NOMO-1 treated with dmso at 0.1 percent for 144 hours (cell line): Measurements from ENCODE around the gene ARHGEF10L.

Source experiments
- DNase-seq: peaks from one replicate; lab custom pipeline; 2025; ENCODE audit not compliant: unreplicated experiment; lab: John Stamatoyannopoulos, UW

Gene ARHGEF10L

DNA sequence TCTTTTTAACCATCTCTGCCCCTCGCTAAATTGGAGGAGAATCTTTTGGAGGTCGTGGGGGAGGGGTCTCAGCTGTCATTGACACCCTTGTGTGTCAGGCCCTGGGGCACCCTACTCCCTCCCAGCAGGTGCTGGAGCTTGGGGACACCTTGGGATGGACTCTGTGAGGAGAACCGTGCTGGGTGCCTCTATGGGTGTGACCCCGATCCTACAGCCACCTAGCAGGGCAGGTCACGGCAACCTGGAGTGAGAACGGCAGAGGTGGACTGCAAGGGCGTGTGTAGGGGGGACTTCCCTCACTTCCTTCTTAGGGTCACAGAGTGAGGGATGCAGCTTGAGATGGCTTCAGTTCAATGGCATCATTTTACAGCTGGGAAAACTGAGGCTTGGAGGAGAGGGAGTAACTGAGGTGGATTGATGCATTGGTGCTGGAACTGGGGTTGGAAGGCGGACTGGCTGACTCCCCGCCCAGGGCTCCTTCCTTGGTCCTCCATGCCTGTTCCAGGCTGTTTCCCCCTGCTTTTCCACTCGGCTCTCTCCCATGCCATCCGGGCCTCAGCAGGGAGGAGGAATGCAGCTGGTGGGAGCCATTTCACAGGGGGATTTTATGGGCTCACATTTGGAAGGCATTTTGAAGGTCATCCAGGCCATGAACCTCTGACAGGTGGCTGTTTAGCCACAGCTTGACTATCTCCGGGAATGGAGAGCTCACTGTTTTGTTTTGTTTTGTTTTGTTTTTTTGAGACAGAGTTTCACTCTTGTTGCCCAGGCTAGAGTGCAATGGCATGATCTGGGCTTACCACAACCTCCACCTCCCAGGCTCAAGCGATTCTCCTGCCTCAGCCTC, 18.8 kb upstream of the ARHGEF10L start:
- DNase-seq: no peak

DNA sequence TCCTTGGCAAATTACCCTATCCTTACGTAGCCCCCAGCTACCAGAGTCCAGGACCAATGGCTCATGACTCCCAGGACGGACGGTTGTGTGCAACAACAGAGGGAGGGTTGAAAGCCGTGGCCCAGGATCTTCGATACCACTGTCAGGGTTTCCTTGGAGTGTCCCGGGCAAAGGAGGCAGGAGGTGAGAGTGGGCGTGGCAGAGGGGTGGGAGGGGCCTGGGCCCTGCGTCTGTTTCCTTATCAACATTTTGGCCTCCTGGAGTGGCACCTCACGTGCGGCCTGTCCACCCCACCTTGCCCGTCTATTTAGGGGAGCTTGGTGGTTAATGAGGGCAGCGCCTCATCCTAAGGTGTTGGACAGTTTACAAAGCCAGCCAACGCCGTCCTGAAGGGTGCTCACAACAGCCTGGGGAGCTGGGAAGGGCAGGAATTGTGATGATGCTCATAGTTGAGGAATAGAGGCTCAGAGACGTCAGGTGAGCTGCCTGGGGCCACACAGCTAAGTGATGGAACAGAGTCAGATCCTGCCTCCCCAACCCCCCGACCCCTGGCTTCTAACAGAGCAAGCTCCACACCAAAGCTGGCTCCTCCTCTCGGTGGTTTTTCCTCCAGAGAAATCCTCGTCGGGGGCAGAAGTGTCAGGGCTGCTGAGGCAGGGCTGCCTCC, 17.4 kb upstream of the ARHGEF10L start:
- no peak for DNase-seq

DNA sequence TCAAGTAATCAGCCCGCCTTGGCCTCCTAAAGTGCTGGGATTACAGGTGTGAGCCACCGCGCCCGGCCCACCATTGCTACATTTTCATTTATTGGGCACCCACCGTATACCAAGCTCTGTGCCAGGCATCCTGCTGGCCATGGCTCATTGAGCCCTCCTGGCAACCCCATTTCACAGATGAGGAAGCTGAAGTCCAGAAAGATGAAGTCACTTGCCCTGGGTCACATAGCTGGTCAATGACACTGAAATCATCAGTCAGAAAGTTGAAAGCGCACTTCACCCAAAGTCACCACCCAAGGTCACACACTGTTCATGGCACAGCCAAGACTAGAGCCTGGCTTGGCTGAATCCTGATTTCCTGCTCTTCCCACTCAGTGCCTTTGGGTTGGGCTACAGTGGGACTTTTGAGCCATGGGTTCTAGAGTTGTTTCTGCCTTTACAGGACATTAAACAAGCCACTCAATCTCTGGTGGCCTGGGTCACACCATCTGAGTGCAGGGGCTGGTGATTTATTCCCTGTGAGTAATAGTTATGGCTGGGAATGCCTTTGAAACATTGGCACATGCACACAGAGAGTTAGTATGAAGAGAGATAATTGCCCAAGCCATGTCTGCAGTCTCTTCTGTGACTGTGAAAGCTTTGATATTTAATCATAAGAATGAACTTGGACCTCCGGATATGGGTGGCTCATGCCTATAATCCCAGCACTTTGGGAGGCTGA, 16.0 kb upstream of the ARHGEF10L start:
- DNase-seq: no peak

DNA sequence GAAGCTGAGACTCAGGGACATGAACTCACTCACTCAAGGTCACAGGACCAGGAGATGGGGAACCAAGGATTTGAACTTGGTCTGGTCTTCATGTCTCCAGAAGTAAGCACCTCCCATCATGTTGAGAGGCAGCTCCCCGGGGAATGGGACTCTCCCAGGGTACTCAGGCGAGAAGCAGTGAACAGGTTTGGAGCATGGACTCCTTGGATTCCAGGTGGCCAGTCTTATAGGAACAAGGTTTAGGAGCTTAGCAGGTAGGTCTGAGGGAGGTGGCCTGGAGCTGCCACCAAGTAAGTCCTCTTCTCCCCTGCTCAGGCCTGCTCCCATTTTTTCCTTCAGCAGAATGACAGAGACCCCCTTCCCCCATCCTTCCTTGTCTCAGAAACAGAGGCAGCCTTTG, 14.9 kb upstream of the ARHGEF10L start:
- no peak for DNase-seq

DNA sequence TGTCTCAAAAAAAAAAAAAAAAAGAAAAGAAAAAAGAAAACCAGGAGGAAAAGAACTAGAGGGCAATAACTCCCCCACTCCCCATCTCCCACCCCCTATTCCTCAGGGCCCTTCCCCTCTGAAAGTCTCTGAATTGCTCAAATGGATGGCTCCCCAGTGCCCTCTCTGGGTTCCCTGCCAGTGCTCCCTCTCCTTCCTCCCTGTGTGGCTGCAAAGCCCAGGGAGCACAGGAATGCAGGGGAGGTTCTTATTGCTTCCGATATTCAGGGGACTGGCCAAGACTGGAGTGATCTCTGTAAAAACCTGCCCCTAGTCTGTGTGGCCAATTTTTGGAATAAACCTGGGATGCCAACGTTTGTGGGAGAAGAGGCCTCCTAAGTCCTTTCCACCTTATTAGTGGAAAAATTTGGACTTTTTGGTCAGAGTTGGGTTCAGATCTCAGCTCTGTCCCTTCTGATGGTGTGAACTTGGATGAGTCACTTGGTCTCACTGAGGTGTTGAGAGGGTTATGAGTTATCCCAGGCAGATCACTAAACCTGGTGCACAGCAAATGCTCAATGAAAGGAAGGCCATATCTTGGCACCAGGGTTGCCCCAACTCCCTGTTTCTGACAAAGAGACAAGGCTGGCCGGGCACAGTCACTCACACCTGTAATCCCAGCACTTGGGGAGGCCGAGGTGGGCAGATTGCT, 13.4 kb upstream of the ARHGEF10L start:
- DNase-seq: no peak

DNA sequence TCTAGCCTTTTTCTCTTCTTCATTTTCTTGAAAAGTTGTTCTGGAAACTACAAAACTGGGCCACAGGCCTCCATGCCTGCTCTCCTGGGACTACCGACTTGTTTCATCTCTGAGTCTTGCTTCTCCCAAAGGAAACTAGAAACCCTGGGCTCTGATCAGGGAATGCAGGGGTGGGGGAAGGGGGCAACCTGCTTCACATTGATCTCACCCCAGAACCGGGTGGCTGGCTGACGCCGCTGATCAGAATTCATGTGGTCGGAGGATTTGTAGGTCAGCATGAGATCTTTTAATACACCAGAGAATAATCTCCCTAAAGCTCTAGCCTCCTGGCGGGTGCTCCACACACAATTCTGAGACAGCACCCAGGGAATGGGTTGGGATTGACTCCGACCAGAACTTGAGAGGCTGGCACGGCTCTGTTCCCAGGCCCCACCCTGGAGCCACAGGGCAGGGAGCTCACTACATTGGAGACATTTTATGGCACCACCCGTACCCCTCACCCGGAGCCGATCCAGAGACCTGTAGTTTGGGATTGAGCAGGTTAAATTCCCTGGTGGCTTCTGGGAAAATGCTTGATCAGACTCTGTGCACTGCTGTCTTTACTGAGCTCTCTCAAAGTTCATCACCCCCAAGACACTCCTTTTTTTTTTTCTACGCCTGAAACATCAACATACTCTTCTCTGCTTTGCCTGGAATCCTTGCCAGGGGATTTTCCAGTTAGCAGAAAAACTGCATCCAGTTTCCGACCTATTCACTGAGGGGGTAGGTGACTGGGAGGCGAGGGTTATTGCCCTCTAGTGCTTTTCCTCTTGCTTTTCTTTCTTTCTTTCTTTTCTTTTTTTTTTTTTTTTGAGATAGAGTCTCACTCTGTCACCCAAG, 12.2 kb upstream of the ARHGEF10L start:
- DNase-seq: no peak

DNA sequence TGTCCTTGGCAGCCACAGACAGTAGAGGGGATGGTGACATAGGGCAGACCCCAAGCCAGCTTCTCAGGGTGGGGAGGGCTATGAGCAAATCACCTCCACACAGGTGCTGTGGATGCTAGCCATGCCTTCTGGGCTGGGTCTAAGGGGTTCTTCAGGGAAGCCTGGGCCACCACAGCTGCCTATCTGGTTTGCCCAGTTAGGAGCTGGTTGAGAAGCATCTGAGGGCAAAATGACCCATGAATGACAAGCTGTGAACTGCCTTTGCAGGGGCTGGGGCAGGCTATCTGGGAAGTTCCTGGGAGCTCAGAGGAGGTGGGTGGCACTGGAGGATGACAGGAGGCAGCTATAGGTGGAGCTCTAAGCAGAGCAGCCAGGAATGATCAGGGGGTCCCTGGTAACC, 10.1 kb upstream of the ARHGEF10L start:
- DNase-seq: no peak

DNA sequence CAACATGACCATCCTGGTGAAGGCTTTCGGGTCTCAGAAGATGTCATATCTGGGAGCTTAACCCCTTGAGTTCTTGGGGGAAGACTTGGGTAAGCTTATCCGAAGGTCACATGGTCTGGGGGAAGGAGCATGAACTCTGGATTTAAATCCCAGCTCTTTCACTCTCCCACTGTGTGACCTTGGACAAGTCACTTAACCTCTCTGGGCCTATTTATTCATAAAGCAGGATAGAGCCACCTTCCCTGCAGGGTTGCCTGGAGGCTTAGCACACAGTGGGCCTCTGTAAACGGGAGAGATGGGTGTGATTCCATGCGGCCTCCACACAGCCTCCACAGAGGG, 8.2 kb upstream of the ARHGEF10L start:
- DNase-seq: no peak

DNA sequence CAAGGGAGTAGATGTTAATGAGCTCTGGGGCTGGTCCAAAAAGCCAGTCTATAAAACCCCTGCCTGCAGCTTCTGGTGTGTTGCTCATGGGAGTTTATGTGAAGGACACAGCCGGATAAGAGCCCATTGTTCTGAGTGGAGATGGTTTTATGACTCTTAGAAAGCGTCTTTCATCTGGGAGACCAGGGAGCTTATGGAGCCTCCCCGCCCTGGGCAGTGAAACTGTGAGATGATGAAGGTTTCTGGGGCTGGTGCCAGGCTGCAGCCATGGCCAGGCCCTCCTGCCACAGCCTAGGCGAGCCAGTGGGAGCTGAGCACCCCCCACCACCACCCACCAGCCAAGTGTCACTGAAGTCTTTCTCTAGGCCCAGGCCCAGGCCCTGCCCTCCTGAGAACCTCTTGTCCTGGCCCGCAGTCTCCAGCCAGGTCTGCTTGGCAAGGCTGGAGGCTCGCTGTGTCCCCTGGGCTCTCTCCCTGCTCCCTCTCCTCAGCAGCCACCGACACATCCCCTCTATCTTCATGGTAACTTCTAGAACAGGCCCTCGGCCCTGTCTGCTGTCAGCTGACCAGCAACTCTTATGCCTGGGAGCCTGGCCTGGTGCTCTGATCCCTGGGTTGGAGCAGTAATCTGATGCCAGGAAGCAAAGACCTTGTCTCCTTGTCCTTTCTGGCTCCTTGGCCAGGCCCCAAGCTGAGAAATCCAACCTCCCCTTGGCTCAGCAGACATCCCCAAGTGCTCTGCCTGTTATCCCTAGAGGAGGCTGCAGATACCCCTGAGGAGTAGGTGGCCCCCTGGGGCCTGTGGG, 7.6 kb upstream of the ARHGEF10L start:
- DNase-seq: no peak

DNA sequence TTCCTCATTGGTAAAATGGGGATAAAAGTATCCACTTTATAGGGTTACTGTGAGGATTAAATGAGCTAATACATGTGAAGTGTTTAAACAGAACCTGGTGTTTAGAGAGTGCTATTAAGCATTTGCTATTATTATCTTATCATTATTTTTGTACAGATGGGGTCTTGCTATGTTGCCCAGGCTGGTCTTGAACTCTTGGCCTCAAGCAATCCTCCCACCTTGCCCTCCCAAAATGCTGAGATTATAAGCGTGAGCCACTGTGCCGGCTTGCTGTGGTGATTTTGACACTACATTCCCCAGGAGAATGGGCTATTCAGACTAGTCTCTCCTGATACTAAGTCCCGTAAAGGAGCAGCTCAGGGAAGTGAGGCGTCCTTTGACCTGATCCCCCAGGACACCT, 6.3 kb upstream of the ARHGEF10L start:
- no peak for DNase-seq

DNA sequence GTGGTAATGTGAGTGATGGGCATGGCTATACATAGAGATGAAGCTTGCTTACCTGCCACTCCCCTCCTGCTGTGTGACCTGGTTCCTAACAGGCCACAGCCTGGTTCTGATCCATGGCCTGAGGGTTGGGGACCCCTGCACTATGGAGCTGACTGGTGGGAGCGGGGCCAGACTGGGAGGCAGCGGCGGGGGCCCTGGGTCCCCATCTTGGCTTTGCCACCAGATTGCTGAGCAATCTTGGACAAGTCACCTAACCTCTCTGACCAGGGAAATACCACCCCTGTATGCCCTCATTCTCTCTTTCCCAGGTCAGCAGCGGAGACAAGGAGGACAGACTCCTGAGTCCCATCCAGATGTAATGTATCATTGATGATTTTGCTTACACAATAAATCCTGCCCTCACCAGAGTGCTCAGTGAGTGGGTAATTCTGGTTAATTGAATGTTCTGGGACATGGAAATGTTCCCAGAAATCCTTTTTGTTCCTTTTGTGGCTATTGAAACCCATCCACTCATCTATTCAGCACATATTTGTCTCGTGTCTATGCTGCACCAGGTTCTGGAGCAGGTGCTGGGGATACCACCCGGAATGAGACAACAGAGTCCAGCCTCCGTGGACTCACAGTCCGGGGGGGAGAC, 4.1 kb upstream of the ARHGEF10L start:
- DNase-seq: no peak

DNA sequence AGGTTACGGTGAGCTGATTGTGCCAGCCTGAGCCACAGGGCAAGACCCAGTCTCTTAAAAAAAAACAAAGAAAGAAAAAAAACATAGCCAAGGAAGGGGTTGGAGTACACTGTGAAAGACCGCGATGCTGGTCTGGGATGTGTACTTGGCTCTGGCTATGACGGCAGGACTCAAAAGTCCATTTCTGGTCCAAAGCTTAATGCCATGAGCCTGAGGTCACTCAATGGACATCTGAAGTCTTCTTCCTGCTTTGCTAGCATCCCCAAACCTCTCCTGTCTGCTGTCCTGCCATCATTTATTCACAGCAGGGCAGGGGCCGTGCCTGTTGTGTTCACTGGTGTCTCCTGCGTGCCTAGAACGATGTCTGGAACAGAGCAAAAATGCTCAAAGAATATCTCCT, 1.5 kb upstream of the ARHGEF10L start:
- DNase-seq: no peak

DNA sequence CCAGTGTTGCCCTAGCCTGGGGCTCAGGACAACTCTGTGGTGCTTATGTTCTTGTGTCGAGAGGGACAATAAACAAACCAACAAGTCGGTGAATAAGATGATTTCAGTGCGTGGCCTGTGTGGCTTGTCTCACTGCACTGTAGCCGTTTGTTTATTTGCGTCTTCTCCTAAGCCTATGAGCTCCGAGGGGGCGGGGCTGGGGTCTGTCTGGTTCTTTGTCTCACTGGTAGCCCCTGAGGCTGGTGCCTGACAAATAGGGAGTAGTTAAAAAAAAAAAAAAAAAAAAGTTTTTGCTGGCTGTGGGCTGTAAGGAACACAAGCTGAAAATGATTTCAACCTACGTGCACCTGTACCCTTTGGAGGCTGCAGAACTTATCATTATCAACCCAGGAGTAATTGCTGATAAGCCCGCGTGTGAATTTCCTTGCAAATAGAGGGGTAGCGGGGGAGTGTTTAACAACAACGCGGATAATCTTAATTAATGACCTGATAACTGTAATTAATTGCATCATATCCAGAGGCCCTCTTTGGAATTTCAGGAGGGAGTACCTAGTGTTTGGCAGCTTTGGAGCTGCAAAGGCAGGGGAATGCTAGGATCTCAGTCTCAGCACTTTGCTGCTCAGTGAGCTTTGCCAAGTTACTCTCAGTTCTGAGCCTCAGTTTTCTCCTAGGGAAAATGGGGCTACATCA, 925 bp upstream of the ARHGEF10L start:
- DNase-seq: no peak

DNA sequence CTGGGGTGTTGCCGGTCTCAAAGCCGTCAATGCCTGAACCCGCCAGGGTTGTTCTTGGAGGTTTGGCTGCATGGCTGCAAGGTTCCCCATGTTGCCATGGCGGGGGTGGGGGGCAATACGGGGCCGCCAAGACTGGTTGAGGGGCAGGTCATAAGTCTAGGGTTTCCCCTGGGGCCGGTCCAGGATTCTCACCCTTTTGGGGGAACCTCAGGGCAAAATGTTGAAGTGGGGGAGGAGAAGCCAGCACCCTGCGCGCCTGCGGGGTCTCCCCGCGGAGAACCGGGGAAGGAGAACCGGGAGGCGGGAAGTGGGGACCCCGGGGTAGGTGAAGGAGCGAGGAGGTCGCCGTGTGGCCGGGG, 401 bp upstream of the ARHGEF10L start:
- DNase-seq: no peak

DNA sequence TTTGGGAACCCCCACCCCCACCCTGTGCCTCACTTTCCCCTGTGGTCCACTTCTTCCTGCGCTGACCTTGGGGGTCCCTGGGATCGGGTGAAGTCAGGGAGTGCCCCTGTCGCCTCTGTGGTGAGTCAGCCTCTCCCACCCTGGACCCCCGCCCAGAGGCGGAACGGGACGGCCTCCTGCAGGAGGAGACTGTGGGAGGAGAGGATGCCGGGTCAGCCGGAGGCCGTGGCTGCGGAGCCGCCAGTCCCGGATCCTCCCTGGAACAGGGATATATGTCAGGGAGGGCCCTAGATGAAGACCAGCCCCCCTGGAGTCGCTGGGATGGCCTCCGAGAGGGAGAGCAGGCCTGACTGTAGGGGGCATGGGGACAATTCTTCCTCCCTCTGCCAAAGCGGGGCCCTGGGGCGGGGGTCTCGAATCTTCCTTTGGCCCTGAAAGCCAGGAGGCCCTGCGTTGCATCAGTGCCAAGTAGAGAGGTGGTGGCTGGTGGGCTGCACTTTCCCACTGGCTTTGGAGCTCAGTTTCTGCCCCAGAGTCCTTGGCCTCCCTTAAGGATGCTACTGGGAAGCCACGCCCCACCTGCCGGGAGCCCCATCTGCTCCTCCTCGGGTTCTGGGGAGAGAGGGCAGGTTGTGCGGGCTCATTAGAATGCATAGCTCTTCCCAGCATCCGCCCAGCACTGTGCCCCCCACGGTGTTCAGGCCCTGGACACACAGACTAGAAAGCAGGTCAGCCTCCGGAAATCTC, 930 bp downstream of the ARHGEF10L start:
- no peak for DNase-seq

DNA sequence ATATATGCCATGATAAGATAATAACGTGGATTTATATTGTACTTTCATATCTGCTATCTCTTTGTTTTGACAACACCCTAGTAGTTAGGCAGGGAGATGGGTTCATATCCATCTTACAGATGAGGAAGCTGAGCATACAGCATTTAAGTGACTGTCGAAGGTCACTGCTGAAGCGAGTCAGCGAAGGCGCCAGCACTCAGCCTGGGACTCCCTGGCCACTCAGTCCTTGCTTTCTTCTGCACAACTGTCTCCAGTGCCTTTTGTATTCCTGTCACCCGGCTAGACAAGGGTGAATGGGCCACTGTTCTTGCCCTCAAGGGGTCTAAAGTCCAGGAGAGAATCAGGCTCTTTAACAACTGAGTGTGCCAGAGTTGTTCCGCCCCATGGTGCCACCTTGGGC, 3.1 kb downstream of the ARHGEF10L start:
- no peak for DNase-seq

DNA sequence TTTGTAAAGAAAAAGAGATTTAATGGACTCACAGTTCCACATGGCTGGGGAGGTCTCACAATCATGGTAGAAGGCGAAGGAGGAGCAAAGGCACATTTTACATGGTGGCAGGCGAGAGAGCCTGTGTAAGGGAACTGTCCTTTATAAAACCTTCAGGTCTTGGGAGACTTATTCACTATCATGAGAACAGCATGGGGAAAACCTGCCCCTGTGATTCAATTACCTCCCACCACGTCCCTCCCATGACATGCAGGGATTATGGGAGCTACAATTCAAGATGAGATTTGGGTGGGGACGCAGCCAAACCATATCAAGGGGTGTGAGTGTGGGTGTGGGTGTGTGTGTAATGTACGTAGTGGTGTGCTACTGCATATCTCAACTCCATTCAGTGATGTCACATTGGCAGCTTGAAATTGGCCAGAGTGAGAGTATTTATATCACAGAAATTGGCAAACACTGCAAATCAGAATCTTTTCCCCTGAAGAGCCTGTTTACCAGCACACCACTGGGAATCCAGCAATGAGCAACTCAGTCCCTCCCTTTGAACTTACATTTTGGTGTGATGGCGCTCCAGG, 5.4 kb downstream of the ARHGEF10L start:
- no peak for DNase-seq

DNA sequence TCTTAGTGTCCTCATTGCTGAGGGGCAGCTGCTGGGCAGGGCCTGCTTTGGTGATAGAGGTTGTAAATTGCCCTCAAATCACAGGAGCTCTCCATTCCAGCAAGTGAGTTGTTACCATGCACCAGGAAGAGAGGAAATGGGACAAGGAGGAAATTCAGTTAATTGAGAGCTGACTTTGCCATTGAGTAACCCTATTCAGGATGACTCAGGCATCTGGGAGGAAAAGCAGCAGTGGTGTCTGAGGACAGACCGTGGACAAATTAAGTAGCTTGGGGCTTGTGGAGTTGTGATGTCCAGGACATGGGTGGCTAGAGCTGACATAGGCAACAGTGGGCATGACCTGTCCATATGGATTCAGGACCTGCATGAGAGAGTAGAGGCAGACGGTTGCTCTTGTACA, 5.9 kb downstream of the ARHGEF10L start:
- DNase-seq: no peak
